ENCODE measurements around the gene NFATC2IP. TPM values are rescaled to one million over a fixed set of nuclear protein-coding genes. Genes with fewer than 3 reads are reported as not detected.
"Not testable (repeated sequence)": the region's sequence is repeated elsewhere in the genome, so short reads cannot be mapped to it uniquely, and the experiment has no call there.

The NFATC2IP gene
- total and polyA plus RNA-seq, 5 donors from 2014 or later, result 22.9 to 96.2 (median 25.2) TPM

GRCh38 chr16:28923231-28923587 is 27.5 kb upstream of the NFATC2IP start:
- Mint-ChIP-seq H3K4me1 (peaks cover 0 to 26% (median 11%) of the 10 kb centered on the region in 4 donors), H3K9me3 (no peaks in the 10 kb centered on the region), H3K36me3 (no peaks in the 10 kb centered on the region), H3K27me3 (peaks cover 5% of the 10 kb centered on the region), H3K27ac (peak overlapping the region; percentile 57 to 96 (median 65)), H3K4me3 (peak overlapping the region; percentile 86 to 97 (median 92))
- Histone ChIP-seq H3K9me3 (ENCODE audit: control insufficient read depth in 2 of 2, low read length in 2 of 2) (no peaks in the 10 kb centered on the region), H3K36me3 (ENCODE audit: control insufficient read depth, insufficient read depth, low read length) (peaks cover 11% of the 10 kb centered on the region), H3K27me3 (ENCODE audit: control insufficient read depth, insufficient read depth, low read length) (no peaks in the 10 kb centered on the region), H3K27ac (ENCODE audit: insufficient read depth, low read length, poor library complexity, severe bottlenecking) (no peak overlapping the region), H3K4me3 (ENCODE audit: low read depth, low read length) (no peak overlapping the region), H3K4me1 (ENCODE audit: control insufficient read depth, insufficient read depth, low read length, poor library complexity, severe bottlenecking) (peaks cover 10% of the 10 kb centered on the region)
- ATAC-seq (ENCODE audit: low read depth in 2 of 2), result no peak
- no peak for DNase-seq

- H3K36me3 Mint-ChIP-seq, result no peaks in the 10 kb centered on the region
- no peaks in the 10 kb centered on the region for H3K9me3 ChIP-seq (ENCODE audit: control insufficient read depth in 2 of 2, low read length in 2 of 2)
- H3K4me1 Mint-ChIP-seq, result peaks cover 0 to 26% (median 11%) of the 10 kb centered on the region in 4 donors
- peak overlapping the region; percentile 86 to 97 (median 92) for H3K4me3 Mint-ChIP-seq
- H3K9me3 Mint-ChIP-seq, result no peaks in the 10 kb centered on the region
- peaks cover 10% of the 10 kb centered on the region for H3K4me1 ChIP-seq (ENCODE audit: control insufficient read depth, insufficient read depth, low read length, poor library complexity, severe bottlenecking)
- DNase-seq (peak in 1 of 3 donors; percentile 10), ATAC-seq (ENCODE audit: low read depth in 2 of 2) (no peak)
- peak overlapping the region; percentile 98 for H3K27ac ChIP-seq (ENCODE audit: insufficient read depth, low read length, poor library complexity, severe bottlenecking)
- H3K36me3 ChIP-seq (ENCODE audit: control insufficient read depth, insufficient read depth, low read length), result peaks cover 9% of the 10 kb centered on the region
- peak overlapping the region; percentile 65 to 96 (median 88) for H3K27ac Mint-ChIP-seq
- H3K27me3 ChIP-seq (ENCODE audit: control insufficient read depth, insufficient read depth, low read length), result no peaks in the 10 kb centered on the region
- H3K4me3 ChIP-seq (ENCODE audit: low read depth, low read length), result no peak overlapping the region
- H3K27me3 Mint-ChIP-seq, result peaks cover 5% of the 10 kb centered on the region
Observed at GRCh38 chr16:28923652-28924398, 26.9 kb upstream of the NFATC2IP start.

GRCh38 chr16:28924399-28924761 is 26.4 kb upstream of the NFATC2IP start:
- H3K9me3 Mint-ChIP-seq, result no peaks in the 10 kb centered on the region
- no peaks in the 10 kb centered on the region for H3K27me3 ChIP-seq (ENCODE audit: control insufficient read depth, insufficient read depth, low read length)
- no peak for DNase-seq
- peaks cover 0 to 26% (median 11%) of the 10 kb centered on the region in 4 donors for H3K4me1 Mint-ChIP-seq
- peak overlapping the region; percentile 98 for H3K27ac ChIP-seq (ENCODE audit: insufficient read depth, low read length, poor library complexity, severe bottlenecking)
- no peak overlapping the region for H3K4me3 ChIP-seq (ENCODE audit: low read depth, low read length)
- H3K9me3 ChIP-seq (ENCODE audit: control insufficient read depth in 2 of 2, low read length in 2 of 2), result no peaks in the 10 kb centered on the region
- H3K4me1 ChIP-seq (ENCODE audit: control insufficient read depth, insufficient read depth, low read length, poor library complexity, severe bottlenecking), result peaks cover 10% of the 10 kb centered on the region
- peak overlapping the region; percentile 90 to 97 (median 94) for H3K4me3 Mint-ChIP-seq
- peak overlapping the region; percentile 88 to 98 (median 96) for H3K27ac Mint-ChIP-seq
- no peak for ATAC-seq (ENCODE audit: low read depth in 2 of 2)
- peaks cover 5% of the 10 kb centered on the region for H3K27me3 Mint-ChIP-seq
- H3K36me3 ChIP-seq (ENCODE audit: control insufficient read depth, insufficient read depth, low read length), result peaks cover 5% of the 10 kb centered on the region
- no peaks in the 10 kb centered on the region for H3K36me3 Mint-ChIP-seq

- Mint-ChIP-seq H3K4me1 (peaks cover 0 to 26% (median 11%) of the 10 kb centered on the region in 4 donors), H3K36me3 (no peaks in the 10 kb centered on the region), H3K27ac (peak within 1 kb of the TSS; percentile 96 to 99 (median 99)), H3K9me3 (no peaks in the 10 kb centered on the region), H3K4me3 (peak within 1 kb of the TSS; percentile 90 to 97 (median 96)), H3K27me3 (peaks cover 5% of the 10 kb centered on the region)
- ATAC-seq (ENCODE audit: low read depth in 2 of 2) (peak; percentile 79 to 81), DNase-seq (peak; percentile 91 to 95 (median 93))
- no peaks in the 10 kb centered on the region for H3K36me3 ChIP-seq (ENCODE audit: control insufficient read depth, insufficient read depth, low read length)
- peak within 1 kb of the TSS; percentile 98 for H3K27ac ChIP-seq (ENCODE audit: insufficient read depth, low read length, poor library complexity, severe bottlenecking)
- H3K27me3 ChIP-seq (ENCODE audit: control insufficient read depth, insufficient read depth, low read length), result no peaks in the 10 kb centered on the region
- H3K4me3 ChIP-seq (ENCODE audit: low read depth, low read length), result peak within 1 kb of the TSS; percentile 87
- no peaks in the 10 kb centered on the region for H3K9me3 ChIP-seq (ENCODE audit: control insufficient read depth in 2 of 2, low read length in 2 of 2)
- H3K4me1 ChIP-seq (ENCODE audit: control insufficient read depth, insufficient read depth, low read length, poor library complexity, severe bottlenecking), result peaks cover 10% of the 10 kb centered on the region
Observed at GRCh38 chr16:28924762-28925385, 25.9 kb upstream of the NFATC2IP start, which contains the start of gene RABEP2. TSS of gene RABEP2 (minus strand) at chr16:28925238. CDS start at chr16:28925163, 75 bp downstream.

GRCh38 chr16:28925386-28926228 is 25.1 kb upstream of the NFATC2IP start:
- Histone ChIP-seq H3K9me3 (ENCODE audit: control insufficient read depth in 2 of 2, low read length in 2 of 2) (no peaks in the 10 kb centered on the region), H3K4me1 (ENCODE audit: control insufficient read depth, insufficient read depth, low read length, poor library complexity, severe bottlenecking) (peaks cover 10% of the 10 kb centered on the region), H3K4me3 (ENCODE audit: low read depth, low read length) (peak overlapping the region; percentile 87), H3K27ac (ENCODE audit: insufficient read depth, low read length, poor library complexity, severe bottlenecking) (peak overlapping the region; percentile 98), H3K36me3 (ENCODE audit: control insufficient read depth, insufficient read depth, low read length) (no peaks in the 10 kb centered on the region), H3K27me3 (ENCODE audit: control insufficient read depth, insufficient read depth, low read length) (no peaks in the 10 kb centered on the region)
- ATAC-seq (ENCODE audit: low read depth in 2 of 2), result peak; percentile 62 to 70
- Mint-ChIP-seq H3K36me3 (no peaks in the 10 kb centered on the region), H3K27ac (peak overlapping the region; percentile 96 to 99 (median 99)), H3K27me3 (peaks cover 5% of the 10 kb centered on the region), H3K4me1 (peaks cover 0 to 30% (median 11%) of the 10 kb centered on the region in 4 donors), H3K9me3 (no peaks in the 10 kb centered on the region), H3K4me3 (peak overlapping the region; percentile 90 to 97 (median 96))
- peak; percentile 70 to 91 (median 85) for DNase-seq

GRCh38 chr16:28926284-28926683 is 24.5 kb upstream of the NFATC2IP start:
- Histone ChIP-seq H3K4me1 (ENCODE audit: control insufficient read depth, insufficient read depth, low read length, poor library complexity, severe bottlenecking) (peaks cover 10% of the 10 kb centered on the region), H3K4me3 (ENCODE audit: low read depth, low read length) (peak overlapping the region; percentile 87)
- Mint-ChIP-seq H3K4me1 (peaks cover 0 to 35% (median 11%) of the 10 kb centered on the region in 4 donors), H3K4me3 (peak overlapping the region; percentile 90 to 97 (median 96)), H3K27ac (peak overlapping the region; percentile 96 to 99 (median 99))
- ATAC-seq (ENCODE audit: low read depth in 2 of 2); H3K36me3 ChIP-seq (ENCODE audit: control insufficient read depth, insufficient read depth, low read length); H3K27me3 ChIP-seq (ENCODE audit: control insufficient read depth, insufficient read depth, low read length); H3K36me3 Mint-ChIP-seq; H3K27me3 Mint-ChIP-seq; H3K27ac ChIP-seq (ENCODE audit: insufficient read depth, low read length, poor library complexity, severe bottlenecking); DNase-seq; H3K9me3 Mint-ChIP-seq; H3K9me3 ChIP-seq (ENCODE audit: control insufficient read depth in 2 of 2, low read length in 2 of 2): not testable (repeated sequence)

- no peak overlapping the region for H3K27ac ChIP-seq (ENCODE audit: insufficient read depth, low read length, poor library complexity, severe bottlenecking)
- no peaks in the 10 kb centered on the region for H3K36me3 ChIP-seq (ENCODE audit: control insufficient read depth, insufficient read depth, low read length)
- H3K9me3 ChIP-seq (ENCODE audit: control insufficient read depth in 2 of 2, low read length in 2 of 2), result no peaks in the 10 kb centered on the region
- ATAC-seq (ENCODE audit: low read depth in 2 of 2), result no peak
- H3K4me3 ChIP-seq (ENCODE audit: low read depth, low read length), result no peak overlapping the region
- peaks cover 10% of the 10 kb centered on the region for H3K4me1 ChIP-seq (ENCODE audit: control insufficient read depth, insufficient read depth, low read length, poor library complexity, severe bottlenecking)
- Mint-ChIP-seq H3K9me3 (no peaks in the 10 kb centered on the region), H3K4me1 (peaks cover 0 to 33% (median 11%) of the 10 kb centered on the region in 4 donors), H3K36me3 (no peaks in the 10 kb centered on the region), H3K4me3 (peak overlapping the region in 1 of 4 donors; percentile 58), H3K27ac (no peak overlapping the region), H3K27me3 (peaks cover 5% of the 10 kb centered on the region)
- H3K27me3 ChIP-seq (ENCODE audit: control insufficient read depth, insufficient read depth, low read length), result no peaks in the 10 kb centered on the region
- no peak for DNase-seq
Observed at GRCh38 chr16:28927815-28928214, 22.9 kb upstream of the NFATC2IP start.

Measured in CD4-positive, CD25-positive, alpha-beta regulatory T cell (primary cell).